ENCODE data around the gene ZNF620. TPM values are rescaled to one million over a fixed set of nuclear protein-coding genes. Genes with fewer than 3 reads are reported as not detected.
"Not testable (repeated sequence)": the region's sequence is repeated elsewhere in the genome, so short reads cannot be mapped to it uniquely, and the experiment has no call there.

The ZNF620 gene
- polyA plus RNA-seq, 3 donors, result 9.6 to 11.9 (median 10.4) TPM

DNA sequence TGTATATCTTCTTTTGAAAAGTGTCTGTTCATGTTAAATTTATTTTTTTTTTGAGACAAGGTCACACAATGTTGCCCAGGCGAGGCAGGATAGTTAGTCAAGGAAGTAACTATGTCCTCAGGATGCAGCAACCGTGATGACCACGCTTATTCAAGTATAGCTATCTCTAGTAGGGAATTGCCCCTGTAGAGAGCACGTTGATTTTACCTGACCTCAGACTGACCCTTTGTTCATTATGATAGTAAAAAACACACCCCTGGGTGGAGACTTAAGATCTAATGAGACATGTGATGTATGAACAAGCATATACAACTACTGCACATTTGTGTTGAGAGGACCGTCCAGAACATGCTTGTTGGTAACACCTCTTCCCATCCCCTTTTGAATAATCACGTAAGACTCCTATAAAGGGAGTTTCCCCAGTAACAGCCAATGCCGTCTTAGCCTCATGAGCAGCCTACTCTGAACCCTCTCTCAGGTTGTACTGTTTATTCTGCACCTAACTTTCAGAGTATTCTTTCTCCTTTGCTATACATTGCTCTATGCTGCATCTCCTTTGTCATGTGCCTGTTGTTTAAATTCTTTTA lies 51.8 kb downstream of the ZNF620 start:
- DNase-seq (ENCODE audit: extremely low read depth in 1 of 11, low read depth in 9 of 11, low spot score in 4 of 11), result no peak

DNA sequence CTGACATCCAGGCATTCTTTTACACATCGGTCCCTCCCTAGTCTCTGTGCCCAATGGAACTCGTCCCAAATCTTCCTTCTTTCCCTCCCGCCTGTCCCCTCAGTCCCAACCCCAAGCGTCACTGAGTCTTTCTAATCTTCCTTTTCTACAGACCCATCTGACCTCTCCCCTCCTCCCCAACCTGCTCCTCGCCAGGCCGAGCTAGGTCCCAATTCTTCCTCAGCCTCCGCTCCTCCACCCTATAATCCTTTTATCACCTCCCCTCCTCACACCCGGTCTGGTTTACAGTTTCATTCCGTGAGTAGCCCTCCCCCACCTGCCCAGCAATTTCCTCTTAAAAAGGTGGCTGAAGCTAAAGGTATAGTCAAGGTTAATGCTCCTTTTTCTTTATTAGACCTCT lies 56.6 kb downstream of the ZNF620 start:
- not testable (repeated sequence) for DNase-seq (ENCODE audit: extremely low read depth in 1 of 11, low read depth in 9 of 11, low spot score in 4 of 11)

GRCh38 chr3:40565629-40566028 lies 59.8 kb downstream of the ZNF620 start:
- DNase-seq (ENCODE audit: extremely low read depth in 1 of 11, low read depth in 9 of 11, low spot score in 4 of 11), result not testable (repeated sequence)

- DNase-seq (ENCODE audit: extremely low read depth in 1 of 11, low read depth in 9 of 11, low spot score in 4 of 11), result peak in 1 of 11 donors; percentile 29
Measured at GRCh38 chr3:40566694-40567093, 60.9 kb downstream of the ZNF620 start.

Other genes starting within 250 kb of the ZNF620 start
- gene EIF1B, start 196.3 kb upstream of the ZNF620 start, polyA plus RNA-seq (ENCODE audit: insufficient read length in 3 of 3), result 100 to 1,000 TPM; 109 to 132 (median 122) TPM
- gene ENTPD3, start 118.9 kb upstream of the ZNF620 start, polyA plus RNA-seq (ENCODE audit: insufficient read length in 3 of 3), result 1 to 10 TPM; 1.4 to 2.1 (median 1.9) TPM
- 1,000 to 10,000 TPM; 1,639 to 1,832 (median 1,792) TPM for gene RPL14, start 48.7 kb upstream of the ZNF620 start, polyA plus RNA-seq (ENCODE audit: insufficient read length in 3 of 3)
- 1 to 10 TPM; 7.5 to 8.3 (median 7.8) TPM for gene ZNF619, start 28.9 kb upstream of the ZNF620 start, polyA plus RNA-seq (ENCODE audit: insufficient read length in 3 of 3)
- 10 to 100 TPM; 23.4 to 32.0 (median 26.6) TPM for gene ZNF621, start 18.9 kb downstream of the ZNF620 start, polyA plus RNA-seq (ENCODE audit: insufficient read length in 3 of 3)